Heart left ventricle (tissue), 16 donors: ENCODE measurements around the gene FTO. TPM values are rescaled to one million over a fixed set of nuclear protein-coding genes. Genes with fewer than 3 reads are reported as not detected.

Experiments used
- ATAC-seq, 4 donors: fragments of 200-7000 bp; cut with Tn5 transposase; one replicate each; pipeline ENCODE4 v1.9.1; 2020 to 2022; ENCODE audit warnings: moderate library complexity in 4 of 4, mild to moderate bottlenecking in 3 of 4, moderate number of reproducible peaks in 1 of 4
- DNase-seq, 5 donors: peaks; one replicate each; pipeline ENCODE4 v3.0.0-alpha.2; 2020
- H3K27ac ChIP-seq, 12 donors: fragments of 200-600 bp; sonication (generic) in 4 of 12; one replicate each; pipeline versions ENCODE4 v1.5.0 to v1.8.0; 2016 to 2022; ENCODE audit warnings: mild to moderate bottlenecking in 2 of 12
- H3K27me3 ChIP-seq, 9 donors: fragments of 200-600 bp; sonication (generic) in 2 of 9; one replicate each; pipeline versions ENCODE4 v1.5.1 to v1.8.0; 2016 to 2022; ENCODE audit warnings: mild to moderate bottlenecking in 3 of 9
- H3K36me3 ChIP-seq, 9 donors: fragments of 200-600 bp; sonication (generic) in 2 of 9; one replicate each; pipeline versions ENCODE4 v1.5.0 to v1.8.0; 2018 to 2022; ENCODE audit warnings: mild to moderate bottlenecking in 2 of 9
- H3K4me1 ChIP-seq, 12 donors: fragments of 200-600 bp; sonication (generic) in 4 of 12; one replicate each; pipeline versions ENCODE4 v1.5.0 to v1.8.0; 2016 to 2022; ENCODE audit warnings: mild to moderate bottlenecking in 3 of 12
- H3K4me3 ChIP-seq, 12 donors: fragments of 200-600 bp; sonication (generic) in 4 of 12; one replicate each; pipeline versions ENCODE4 v1.5.0 to v1.8.0; 2017 to 2022; ENCODE audit warnings: mild to moderate bottlenecking in 9 of 12, moderate library complexity in 4 of 12
- H3K9me3 ChIP-seq, 12 donors: fragments of 200-600 bp; sonication (generic) in 4 of 12; one replicate each; pipeline versions ENCODE4 v1.5.0 to v1.8.0; 2016 to 2022; ENCODE audit warnings: mild to moderate bottlenecking in 1 of 12
- POLR2A ChIP-seq, 2 donors: fragments of 450-650 bp; IDR thresholded peaks; one replicate each; pipeline ENCODE4 v1.6.1; 2017; ENCODE audit warnings: antibody characterized with exemption in 2 of 2, mild to moderate bottlenecking in 2 of 2, moderate library complexity in 2 of 2
- WGBS, 4 donors: extraction: QIAGEN DNeasy Blood & Tissue Kit in 2 of 4; methylation state at CpG; one replicate each; pipeline versions ENCODE4 v1.1.5 to v1.1.7; 2013 to 2018; 5-methylcytosine and 5-hydroxymethylcytosine counted together
- intact Hi-C, 10 donors: fragments of 100-400 bp; cut with DNase I; formaldehyde crosslinking; loops; one replicate each; pipeline versions ENCODE4 v1.11.1 to v1.14.2; 2022
- polyA plus RNA-seq, 2 donors: library from polyadenylated mRNA; stranded (reverse); fragments of 200-250 nt; gene quantifications; one replicate each; pipeline ENCODE4 v1.2.3, GENCODE V29; 2013
- total RNA-seq, 9 donors: library from RNA; depleted of rRNA in 2 of 9; stranded (reverse); fragments of >200 nt in 2 of 9; fragmentation: NEBNext Ultra II Directional in 3 of 9; extraction: Animal tissue kit (Norgen Biotek cat#: 25700) in 3 of 9; gene quantifications; one replicate each; pipeline versions ENCODE4 v1.1.0 to v1.2.4, GENCODE V29; 2016 to 2023
- TF ChIP-seq, protein P1 (sequence below), 12 donors: fragments of 200-600 bp; sonication (generic) in 4 of 12; IDR thresholded peaks; one replicate each; pipeline versions ENCODE4 v1.5.0 to v1.8.0; 2018 to 2022; ENCODE audit warnings: antibody characterized with exemption in 12 of 12, mild to moderate bottlenecking in 5 of 12
- donor health status: ischemic (EF 13 %, LVEDD 7.1; RV severe dilation, severe dysfunction).
- donor health status: healthy with polysubstance abuse.
- donor health status: DM: no; HTN: yes; CAD: no.
- donor health status: DM: no; HTN: no; CAD: no.
- donor health status: ischemic (EF 25% LVEDD 6.9; RV normal size, moderate dysfunction).
- donor health status: ischemic (EF 25% LVEDD 5.7; RV mildly dilated, moderate dysfunction).
- donor health status: healthy.
- donor health status: DM: yes; HTN: yes; CAD: no.
- donor health status: ischemic (EF 35%, LVEDD 5.7; RV mildly dilated, moderate dysfunction).
- donor health status: nonischemic (EF 11% LVEDD 7.7; RV severe dilation, severe dysfunction).
- donor health status: DM: yes; HTN: yes; CAD: no.
- donor health status: PGD.
- donor health status: ischemic (EF 29% LVEDD 5.4; RV normal size, mild dysfunction).
- donor health status: nonischemic (EF 23%, LVEDD 6.1; RV moderate dilation, normal function).

Gene FTO
- total and polyA plus RNA-seq, 11 donors, result 11.8 to 105 (median 86.8) TPM

DNA sequence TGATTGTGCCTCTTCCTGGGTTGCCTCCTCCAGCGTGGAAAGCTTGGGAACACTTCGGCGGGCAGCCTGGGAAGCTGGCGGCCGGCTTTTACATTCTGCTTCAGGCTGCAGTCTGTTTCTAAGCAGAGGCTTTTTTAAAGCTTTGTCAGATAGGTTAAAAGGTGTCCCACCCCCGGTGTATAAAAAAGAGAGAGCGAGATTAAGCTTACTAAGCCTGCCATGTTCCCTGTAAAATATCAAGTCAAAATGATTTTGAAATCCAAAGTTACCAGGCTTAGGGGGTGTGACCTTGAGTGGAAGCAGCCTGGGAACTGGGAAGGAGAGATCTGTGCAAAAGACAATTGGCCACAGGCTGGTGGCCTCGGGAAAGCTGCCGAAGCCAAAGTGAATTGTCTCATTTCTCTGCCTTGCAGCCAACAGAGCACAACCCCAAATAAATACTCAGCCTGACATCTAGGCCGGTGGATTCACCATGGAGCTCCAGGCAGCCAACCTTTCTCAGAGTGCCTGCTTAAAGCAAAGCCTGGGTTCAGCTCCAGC is 254.5 kb downstream of the FTO start:
- no peak overlapping the region for H3K4me3 ChIP-seq
- ATAC-seq, result peak in 3 of 4 donors; percentile 44 to 53 (median 52)
- TF ChIP-seq POLR2A (IDR thresholded peaks at IDR 0.05), result no peak
- TF ChIP-seq, protein P1, sequence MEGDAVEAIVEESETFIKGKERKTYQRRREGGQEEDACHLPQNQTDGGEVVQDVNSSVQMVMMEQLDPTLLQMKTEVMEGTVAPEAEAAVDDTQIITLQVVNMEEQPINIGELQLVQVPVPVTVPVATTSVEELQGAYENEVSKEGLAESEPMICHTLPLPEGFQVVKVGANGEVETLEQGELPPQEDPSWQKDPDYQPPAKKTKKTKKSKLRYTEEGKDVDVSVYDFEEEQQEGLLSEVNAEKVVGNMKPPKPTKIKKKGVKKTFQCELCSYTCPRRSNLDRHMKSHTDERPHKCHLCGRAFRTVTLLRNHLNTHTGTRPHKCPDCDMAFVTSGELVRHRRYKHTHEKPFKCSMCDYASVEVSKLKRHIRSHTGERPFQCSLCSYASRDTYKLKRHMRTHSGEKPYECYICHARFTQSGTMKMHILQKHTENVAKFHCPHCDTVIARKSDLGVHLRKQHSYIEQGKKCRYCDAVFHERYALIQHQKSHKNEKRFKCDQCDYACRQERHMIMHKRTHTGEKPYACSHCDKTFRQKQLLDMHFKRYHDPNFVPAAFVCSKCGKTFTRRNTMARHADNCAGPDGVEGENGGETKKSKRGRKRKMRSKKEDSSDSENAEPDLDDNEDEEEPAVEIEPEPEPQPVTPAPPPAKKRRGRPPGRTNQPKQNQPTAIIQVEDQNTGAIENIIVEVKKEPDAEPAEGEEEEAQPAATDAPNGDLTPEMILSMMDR (IDR thresholded peaks at IDR 0.05), result no peak
- peaks cover 0 to 26% (median 3%) of the 10 kb centered on the region in 12 donors for H3K4me1 ChIP-seq
- H3K27ac ChIP-seq, result peak overlapping the region in 10 of 12 donors; percentile 9 to 54 (median 36)
- H3K9me3 ChIP-seq, result no peaks in the 10 kb centered on the region
- H3K36me3 ChIP-seq, result no peaks in the 10 kb centered on the region
- 69 to 75% (median 71%) methylated on average over 10 of the region's 10 CpGs for WGBS, 4 donors
- no peaks in the 10 kb centered on the region for H3K27me3 ChIP-seq
- intact Hi-C loops, result loop anchor here in 2 of 10 donors (5.0 to 10.0 kb wide), 2 partner anchors 234 to 326 kb away; partner anchors contain the start of gene IRX3 (in 1 of the 2)
- DNase-seq, result no peak

DNA sequence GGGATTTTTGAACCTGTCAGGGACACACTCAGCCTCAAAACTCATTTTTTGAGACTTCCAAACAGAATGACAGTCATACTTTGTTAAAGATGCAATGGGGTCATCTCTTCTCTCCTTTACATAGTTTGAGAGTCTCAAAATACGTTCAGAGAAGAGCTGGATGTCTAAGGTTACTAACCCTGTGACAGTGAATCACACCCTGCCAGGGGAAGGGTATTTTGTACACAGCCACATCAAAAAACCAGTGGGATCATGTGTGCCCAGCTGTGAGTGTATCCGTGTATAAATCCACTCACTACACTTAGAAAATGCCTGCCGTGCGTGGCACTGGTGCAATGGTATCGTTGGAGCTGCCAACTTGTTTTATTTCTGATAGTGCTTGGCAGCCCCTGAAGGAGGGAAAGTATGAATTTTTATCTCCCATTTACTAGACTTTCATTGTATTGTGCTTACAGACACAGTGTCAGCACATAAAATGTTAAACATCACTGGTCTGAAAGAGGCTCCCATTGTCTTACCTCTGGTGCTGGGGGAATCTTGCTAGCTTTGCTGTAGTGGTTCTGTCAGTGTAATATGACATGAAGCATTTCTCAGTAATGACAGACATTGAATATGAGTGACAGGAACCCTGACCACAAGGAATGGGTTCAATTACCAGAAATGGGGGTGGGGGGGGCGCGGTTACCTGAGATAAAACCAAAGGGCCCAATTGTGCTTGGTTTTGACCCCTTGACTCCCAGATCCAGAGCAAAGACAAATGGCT is 256.3 kb downstream of the FTO start:
- H3K36me3 ChIP-seq, result no peaks in the 10 kb centered on the region
- DNase-seq (no peak), ATAC-seq (peak in 1 of 4 donors; percentile 8)
- no peak overlapping the region for H3K4me3 ChIP-seq
- no peak overlapping the region for H3K27ac ChIP-seq
- no peaks in the 10 kb centered on the region for H3K27me3 ChIP-seq
- H3K4me1 ChIP-seq, result peaks cover 0 to 26% (median 3%) of the 10 kb centered on the region in 12 donors
- 69 to 83% (median 73%) methylated on average over 7 of the region's 7 CpGs for WGBS, 4 donors
- intact Hi-C loops, result no loop called here
- no peak for TF ChIP-seq POLR2A (IDR thresholded peaks at IDR 0.05)
- TF ChIP-seq, protein P1 (IDR thresholded peaks at IDR 0.05), result no peak
- H3K9me3 ChIP-seq, result no peaks in the 10 kb centered on the region

DNA sequence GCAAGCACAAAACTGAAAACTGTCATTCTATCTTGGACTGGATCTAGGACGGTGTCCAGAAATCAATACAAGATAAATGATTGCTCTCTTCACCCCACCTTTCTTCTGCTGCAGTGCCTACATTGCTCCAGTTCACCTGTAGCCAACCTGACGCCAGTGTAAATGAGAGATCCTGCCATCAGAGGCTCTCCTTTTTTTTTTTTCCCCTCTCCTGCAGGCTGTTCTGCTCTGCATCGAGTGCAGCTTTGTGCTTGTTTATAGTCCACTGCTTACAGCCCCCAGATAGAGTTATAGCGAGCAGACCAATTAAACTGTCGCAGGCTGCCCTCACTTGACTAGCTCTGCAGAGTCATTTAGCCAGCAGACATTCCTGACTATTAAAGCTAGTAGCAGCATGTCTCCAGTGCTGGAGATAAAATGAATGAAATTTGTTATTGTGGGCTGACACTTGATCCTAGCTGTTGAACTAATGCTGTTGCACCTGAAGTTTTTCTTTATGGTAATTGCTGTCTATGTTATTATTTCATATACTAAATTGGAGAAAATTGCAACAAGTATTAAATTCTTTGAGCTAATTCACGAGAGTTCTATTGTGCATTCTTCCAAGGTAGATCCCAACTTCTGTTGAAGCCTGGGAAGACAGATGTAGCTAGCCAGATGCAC is 257.1 kb downstream of the FTO start:
- peak in 3 of 4 donors; percentile 34 to 66 (median 53) for ATAC-seq
- 73 to 79% (median 75%) methylated on average over 6 of the region's 6 CpGs for WGBS, 4 donors
- DNase-seq, result no peak
- peaks cover 0 to 26% (median 3%) of the 10 kb centered on the region in 12 donors for H3K4me1 ChIP-seq
- H3K27ac ChIP-seq, result no peak overlapping the region
- no peak for TF ChIP-seq POLR2A (IDR thresholded peaks at IDR 0.05)
- TF ChIP-seq, protein P1 (IDR thresholded peaks at IDR 0.05), result no peak
- no peaks in the 10 kb centered on the region for H3K9me3 ChIP-seq
- no peaks in the 10 kb centered on the region for H3K27me3 ChIP-seq
- no peaks in the 10 kb centered on the region for H3K36me3 ChIP-seq
- no peak overlapping the region for H3K4me3 ChIP-seq
- intact Hi-C loops, result no loop called here

GRCh38 chr16:53962041-53962440 is 258.1 kb downstream of the FTO start:
- ATAC-seq (no peak), DNase-seq (no peak)
- Histone ChIP-seq H3K36me3 (no peaks in the 10 kb centered on the region), H3K4me3 (no peak overlapping the region), H3K27me3 (no peaks in the 10 kb centered on the region), H3K4me1 (peaks cover 0 to 30% (median 3%) of the 10 kb centered on the region in 12 donors), H3K27ac (no peak overlapping the region), H3K9me3 (no peaks in the 10 kb centered on the region)
- TF ChIP-seq, protein P1 (IDR thresholded peaks at IDR 0.05), result no peak
- TF ChIP-seq POLR2A (IDR thresholded peaks at IDR 0.05), result no peak
- intact Hi-C loops, result no loop called here
- WGBS, 4 donors, result 94 to 98% (median 96%) methylated on average over 2 of the region's 2 CpGs
